Measurements from ENCODE around the gene GRIK5.

Gene GRIK5

GRCh38 chr19:41956621-41957020 is 113.4 kb downstream of the GRIK5 start:
- no peak for DNase-seq (ENCODE audit: low read depth in 2 of 2)

- DNase-seq (ENCODE audit: low read depth in 2 of 2), result no peak
Observed at GRCh38 chr19:41955521-41955920, 114.5 kb downstream of the GRIK5 start.

- DNase-seq (ENCODE audit: low read depth in 2 of 2), result peak; percentile 76 to 90
Observed at GRCh38 chr19:41951686-41952172, 118.3 kb downstream of the GRIK5 start.

Data from stimulated activated CD8-positive, alpha-beta memory T cell treated with anti-CD3 and anti-CD28 coated beads, Interleukin-2, amount 100 ng/mL, for 48 hours (primary cell).